Measurements from ENCODE around the gene ATP10A. TPM values are rescaled to one million over a fixed set of nuclear protein-coding genes. Genes with fewer than 3 reads are reported as not detected.

The ATP10A gene
- total and polyA plus RNA-seq, 12 donors: 0.67 to 31.8 (median 16.1) TPM

- Histone ChIP-seq H3K27me3 (no peaks in the 10 kb centered on the region), H3K27ac (no peak overlapping the region), H3K4me1 (replicated peaks in 1 of 2) (peaks cover 10 to 17% of the 10 kb centered on the region in 2 donors), H3K36me3 (replicated peaks in 1 of 2) (no peaks in the 10 kb centered on the region), H3K9me3 (replicated peaks in 1 of 3) (no peaks in the 10 kb centered on the region), H3K4me3 (no peak overlapping the region)
- WGBS, 4 donors: 24 to 53% (median 41%) methylated on average over 2 of the region's 2 CpGs
- DNase-seq: no peak
- intact Hi-C loops (cut with DNase I): no loop called here
- TF ChIP-seq CTCF (IDR thresholded peaks at IDR 0.05) (no peak), POLR2A (IDR thresholded peaks at IDR 0.05) (no peak)
These were observed 16.1 kb downstream of the ATP10A start for GRCh38 chr15:25847051-25847450.

- WGBS, 4 donors: 54 to 67% (median 61%) methylated on average over 5 to 7 of the region's 7 CpGs
- H3K9me3 ChIP-seq (replicated peaks in 1 of 3): no peaks in the 10 kb centered on the region
- H3K27ac ChIP-seq: peak overlapping the region in 1 of 5 donors; percentile 21
- TF ChIP-seq CTCF (IDR thresholded peaks at IDR 0.05): no peak
- TF ChIP-seq POLR2A (IDR thresholded peaks at IDR 0.05): no peak
- no peak for DNase-seq
- peaks cover 10 to 17% of the 10 kb centered on the region in 2 donors for H3K4me1 ChIP-seq (replicated peaks in 1 of 2)
- H3K4me3 ChIP-seq: no peak overlapping the region
- intact Hi-C loops (cut with DNase I): no loop called here
- no peaks in the 10 kb centered on the region for H3K36me3 ChIP-seq (replicated peaks in 1 of 2)
- H3K27me3 ChIP-seq: no peaks in the 10 kb centered on the region
These were observed 16.8 kb downstream of the ATP10A start for GRCh38 chr15:25846377-25846776.

- H3K36me3 ChIP-seq (replicated peaks in 1 of 2): no peaks in the 10 kb centered on the region
- intact Hi-C loops (cut with DNase I): no loop called here
- no peaks in the 10 kb centered on the region for H3K9me3 ChIP-seq (replicated peaks in 1 of 3)
- H3K27ac ChIP-seq: peak overlapping the region in 1 of 5 donors; percentile 30
- no peak for DNase-seq
- no peak for TF ChIP-seq POLR2A (IDR thresholded peaks at IDR 0.05)
- no peak for TF ChIP-seq CTCF (IDR thresholded peaks at IDR 0.05)
- no peak overlapping the region for H3K4me3 ChIP-seq
- H3K27me3 ChIP-seq: no peaks in the 10 kb centered on the region
- 60 to 70% (median 62%) methylated on average over 13 to 14 of the region's 14 CpGs for WGBS, 4 donors
- H3K4me1 ChIP-seq (replicated peaks in 1 of 2): peaks cover 2 to 15% of the 10 kb centered on the region in 2 donors
These were observed 18.0 kb downstream of the ATP10A start for GRCh38 chr15:25844981-25845680.

GRCh38 chr15:25844542-25844941, 18.6 kb downstream of the ATP10A start:
- WGBS, 4 donors: 79 to 89% (median 85%) methylated on average over 4 to 6 of the region's 6 CpGs
- intact Hi-C loops (cut with DNase I): no loop called here

More at GRCh38 chr15:25844542-25844941, 18.6 kb downstream of the ATP10A start:
- TF ChIP-seq POLR2A (IDR thresholded peaks at IDR 0.05) (no peak), CTCF (IDR thresholded peaks at IDR 0.05) (no peak)
- Histone ChIP-seq H3K4me1 (replicated peaks in 1 of 2) (peaks cover 0 to 9% of the 10 kb centered on the region in 2 donors), H3K27ac (no peak overlapping the region), H3K27me3 (no peaks in the 10 kb centered on the region), H3K36me3 (replicated peaks in 1 of 2) (no peaks in the 10 kb centered on the region), H3K9me3 (replicated peaks in 1 of 3) (no peaks in the 10 kb centered on the region), H3K4me3 (no peak overlapping the region)
- no peak for DNase-seq

Data from adrenal gland (tissue), 12 donors.